ENCODE data around the gene KRT35.

Gene KRT35

DNA sequence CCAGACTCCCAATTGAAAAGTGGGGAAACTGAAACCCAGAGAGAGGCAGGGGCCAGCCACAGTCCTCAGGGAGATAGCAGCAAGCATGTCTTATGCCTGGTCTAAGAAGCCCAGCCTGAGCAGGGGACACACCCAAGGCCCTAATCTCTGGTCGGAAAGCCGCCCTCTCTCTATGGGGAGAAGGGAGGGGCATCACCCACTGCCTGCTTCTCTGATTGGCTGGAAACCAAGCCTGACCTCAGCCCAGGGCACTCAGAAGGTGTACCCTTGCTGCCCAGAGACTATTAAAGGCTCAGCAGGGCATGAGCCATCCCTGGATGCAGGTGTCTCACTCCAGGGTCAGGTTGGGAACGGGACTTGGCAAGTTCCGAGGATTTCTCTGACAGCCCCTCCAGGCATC is 30.2 kb upstream of the KRT35 start:
- no peak for DNase-seq

DNA sequence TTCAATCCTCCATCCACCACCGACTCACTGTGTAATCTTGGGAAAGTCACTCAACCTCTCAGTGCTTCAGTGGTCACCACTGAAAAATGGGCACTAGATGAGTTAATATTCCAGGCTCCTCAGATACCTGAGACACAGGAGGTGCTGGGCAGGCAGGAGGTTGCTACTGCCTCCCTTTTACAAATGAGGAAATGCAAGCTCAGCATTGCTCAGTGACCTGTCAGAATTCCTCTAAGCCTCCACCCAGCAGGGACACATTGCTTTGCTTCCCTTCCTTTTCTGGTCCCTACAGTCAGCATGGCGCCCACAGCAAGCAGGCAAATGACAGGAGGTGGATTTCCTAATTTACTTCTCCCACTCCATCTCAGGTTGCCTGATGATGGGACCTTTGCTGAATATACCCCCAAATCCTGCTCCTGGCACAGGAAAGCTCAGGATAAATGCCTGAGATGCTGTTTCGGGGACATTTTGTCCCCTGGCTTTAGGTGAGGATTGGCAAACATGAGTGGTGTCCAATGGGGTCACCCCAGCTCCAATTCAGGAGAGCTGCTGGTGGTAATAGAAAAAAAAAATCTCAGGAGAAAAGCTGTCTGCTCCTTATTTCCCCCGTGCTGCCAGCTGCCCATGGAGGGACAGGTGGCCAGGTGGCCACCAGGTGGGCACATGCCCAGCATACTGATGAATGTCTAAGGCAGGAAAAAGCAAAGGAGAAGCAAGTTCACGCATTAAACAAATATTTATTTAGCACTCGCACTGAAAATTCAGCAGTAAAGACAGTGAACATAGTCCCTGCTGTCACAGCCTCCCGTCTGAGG is 29.5 kb upstream of the KRT35 start:
- no peak for DNase-seq

DNA sequence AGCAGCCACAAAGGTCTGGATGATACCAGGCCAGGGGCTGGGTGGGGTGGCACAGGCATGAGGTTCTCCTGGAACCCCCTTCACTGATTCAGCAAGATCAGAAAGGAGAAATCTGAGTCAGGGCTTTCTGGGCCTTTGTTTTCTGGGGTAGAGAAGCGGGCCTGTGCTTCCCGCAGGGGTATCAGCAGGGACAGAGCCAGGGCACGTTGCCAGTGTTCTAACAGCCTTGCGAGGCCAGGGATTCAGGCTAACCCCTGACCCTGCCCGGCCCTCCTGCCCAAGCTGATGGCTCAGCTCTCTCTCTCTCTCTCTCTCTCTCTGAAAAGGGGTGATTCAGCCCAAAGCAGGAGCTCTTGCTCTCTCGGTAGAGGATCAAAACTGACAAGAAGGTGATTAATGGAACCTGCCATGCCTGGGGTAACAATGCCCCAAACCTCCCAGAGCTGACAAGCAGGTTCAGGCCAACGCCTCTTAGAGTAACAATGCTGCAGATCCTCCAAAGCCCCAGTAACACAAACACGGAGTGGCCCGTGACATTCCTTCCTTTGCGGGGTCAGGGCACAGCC is 26.4 kb upstream of the KRT35 start:
- no peak for DNase-seq

GRCh38 chr17:41505809-41506767 is 25.1 kb upstream of the KRT35 start:
- DNase-seq, result no peak

GRCh38 chr17:41505007-41505808 is 24.3 kb upstream of the KRT35 start, which contains the start of gene KRT13:
TSS of gene KRT13 (minus strand) at chr17:41505612. CDS start at chr17:41505550, 62 bp downstream.
- DNase-seq, result no peak

DNA sequence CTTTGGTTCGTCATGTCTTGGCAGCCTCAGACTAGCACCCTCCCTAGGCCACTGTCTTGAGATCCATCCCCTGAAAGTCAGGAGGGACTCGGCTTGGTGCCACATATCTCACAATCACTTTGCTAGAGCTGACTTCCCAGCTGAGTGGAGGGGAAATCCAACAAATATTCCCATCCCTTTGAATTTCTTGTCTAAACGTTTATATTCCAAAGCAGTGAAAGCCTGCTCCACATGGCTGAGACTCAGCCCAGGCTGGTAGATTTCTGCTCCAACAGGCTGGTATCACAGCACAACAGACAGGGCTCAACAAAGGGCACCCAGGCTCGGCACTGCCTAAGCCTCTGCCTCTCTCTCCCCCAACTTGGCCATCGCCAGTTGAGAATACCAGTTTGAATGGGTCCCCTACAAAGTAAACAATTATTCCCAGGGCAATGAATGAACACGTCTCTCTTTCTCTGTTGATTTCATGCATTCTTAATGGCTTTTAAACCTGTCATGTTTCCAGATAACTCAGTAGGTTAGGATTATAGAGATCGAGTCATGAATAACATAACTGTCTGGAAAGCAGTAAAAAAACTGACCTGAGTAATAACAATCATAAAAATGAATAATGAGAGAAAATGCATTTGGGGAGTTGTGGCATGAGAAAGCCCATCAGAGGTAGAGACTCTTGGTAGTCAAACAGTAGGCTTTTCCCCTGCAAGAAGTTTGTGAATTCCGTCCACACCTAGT is 23.5 kb upstream of the KRT35 start:
- no peak for DNase-seq

GRCh38 chr17:41503202-41503601 is 22.3 kb upstream of the KRT35 start:
- DNase-seq, result no peak

DNA sequence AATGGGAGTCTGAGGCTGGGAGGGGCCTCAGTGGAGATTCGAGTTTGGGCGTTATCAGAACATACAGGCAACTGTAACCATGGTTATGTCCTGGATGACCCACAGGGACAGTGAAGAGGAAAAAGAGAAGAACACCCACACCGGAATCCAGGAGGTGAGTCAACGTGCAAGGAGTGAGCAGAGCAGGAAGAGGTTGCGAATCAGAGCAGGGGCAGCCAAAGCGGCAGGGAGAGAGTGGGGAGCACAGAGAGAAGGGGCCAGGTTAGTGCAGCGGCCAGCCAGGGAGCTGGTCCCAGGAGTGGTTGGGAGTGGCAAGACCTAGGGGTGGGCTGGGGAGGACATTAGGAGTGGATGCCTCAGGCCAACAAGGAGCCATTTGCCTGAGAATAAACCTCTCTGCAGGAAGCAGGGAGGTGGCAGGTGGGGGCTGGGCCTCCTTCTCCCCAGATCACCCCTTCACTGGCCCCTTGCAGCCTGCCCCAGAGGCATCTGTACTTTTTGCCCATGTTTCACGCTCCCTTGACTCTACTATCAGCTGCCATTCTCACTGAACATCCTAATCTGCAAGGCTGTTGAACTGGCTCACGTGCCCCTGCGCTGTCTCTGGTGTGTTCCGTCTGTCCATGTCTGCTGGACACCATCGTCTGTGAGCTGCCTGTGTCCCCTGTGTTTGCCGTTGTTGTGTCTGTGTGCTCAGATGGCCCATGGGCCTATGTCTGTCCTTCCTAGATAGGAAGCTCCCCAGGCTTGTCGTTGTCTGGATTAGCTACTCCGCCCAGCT is 19.4 kb upstream of the KRT35 start:
- no peak for DNase-seq

- no peak for DNase-seq
Measured at GRCh38 chr17:41499714-41500113, 18.8 kb upstream of the KRT35 start.

DNA sequence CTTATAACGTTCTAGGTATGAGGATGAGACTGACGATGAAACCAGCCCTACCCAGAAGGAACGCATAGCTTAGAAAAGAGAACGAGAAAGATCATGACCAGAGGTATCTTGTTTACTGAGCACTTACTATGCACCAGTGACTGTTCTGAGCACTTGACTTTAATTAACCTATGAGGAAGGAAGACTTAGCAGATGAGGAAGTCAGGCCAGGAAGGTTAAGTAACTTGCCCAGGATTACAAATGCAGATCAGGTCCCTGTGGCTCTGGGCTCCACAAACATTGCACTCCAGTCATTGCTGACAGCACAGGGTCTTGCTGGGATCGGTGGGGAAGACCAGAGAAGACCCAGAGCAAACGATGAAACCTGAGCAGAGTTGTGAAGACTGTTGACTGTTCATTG is 17.3 kb upstream of the KRT35 start:
- no peak for DNase-seq

DNA sequence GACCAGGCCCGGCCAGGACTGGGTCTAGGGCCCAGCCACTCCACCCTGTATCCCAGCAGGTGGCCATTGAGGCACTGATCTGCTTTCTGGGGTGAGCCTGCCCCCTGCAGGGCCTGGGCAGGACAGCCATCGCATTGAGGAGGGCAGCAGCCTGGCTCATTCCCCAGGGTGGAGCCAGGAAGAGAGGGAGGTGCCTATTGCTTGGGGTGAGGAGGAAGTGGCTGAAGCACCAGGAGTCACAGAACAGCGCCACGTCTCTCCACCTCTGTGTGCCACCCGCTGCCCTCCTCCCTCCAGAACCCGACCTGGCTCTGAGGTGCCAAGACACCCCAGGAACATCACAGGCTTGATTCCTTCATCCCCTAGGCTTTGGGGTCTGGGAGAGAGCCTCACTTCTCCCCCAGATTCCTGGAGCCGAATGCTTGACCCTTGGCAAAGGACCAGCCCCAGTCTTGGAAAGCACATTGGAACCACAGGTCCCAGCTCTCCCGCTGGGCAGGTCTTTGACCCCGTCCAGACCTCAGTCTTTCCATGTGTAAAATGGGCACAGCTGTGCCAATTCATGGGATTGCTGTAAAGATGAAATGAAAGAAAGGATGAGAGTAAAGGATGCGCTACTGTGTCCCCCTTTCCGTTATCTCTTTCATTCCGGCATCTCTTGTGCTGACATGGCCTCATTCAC is 16.0 kb upstream of the KRT35 start:
- DNase-seq, result peak; percentile 48

GRCh38 chr17:41494524-41494923 is 13.6 kb upstream of the KRT35 start:
- DNase-seq, result no peak

DNA sequence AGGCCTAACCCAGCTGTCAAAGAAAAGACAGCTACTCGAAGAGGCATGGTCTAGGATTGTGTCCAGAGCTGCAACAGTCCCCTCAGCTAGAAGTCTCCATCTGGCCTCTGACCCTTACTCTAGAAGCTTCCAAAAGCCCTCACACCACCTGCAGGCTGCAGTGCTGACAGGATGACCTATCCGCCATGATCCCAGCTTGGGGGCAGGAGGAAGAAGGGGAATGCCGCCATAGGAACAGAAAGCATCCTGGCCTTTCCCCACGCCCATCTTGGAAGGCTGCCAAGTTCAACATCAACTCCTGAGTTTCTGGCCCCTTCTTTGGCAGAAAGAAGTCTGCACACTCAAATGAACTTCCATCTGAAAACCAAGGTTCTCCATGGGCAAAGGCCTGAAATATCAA is 11.8 kb upstream of the KRT35 start:
- DNase-seq, result no peak

GRCh38 chr17:41492351-41492750 is 11.4 kb upstream of the KRT35 start:
- no peak for DNase-seq

GRCh38 chr17:41491476-41491875 is 10.5 kb upstream of the KRT35 start:
- DNase-seq, result no peak

DNA sequence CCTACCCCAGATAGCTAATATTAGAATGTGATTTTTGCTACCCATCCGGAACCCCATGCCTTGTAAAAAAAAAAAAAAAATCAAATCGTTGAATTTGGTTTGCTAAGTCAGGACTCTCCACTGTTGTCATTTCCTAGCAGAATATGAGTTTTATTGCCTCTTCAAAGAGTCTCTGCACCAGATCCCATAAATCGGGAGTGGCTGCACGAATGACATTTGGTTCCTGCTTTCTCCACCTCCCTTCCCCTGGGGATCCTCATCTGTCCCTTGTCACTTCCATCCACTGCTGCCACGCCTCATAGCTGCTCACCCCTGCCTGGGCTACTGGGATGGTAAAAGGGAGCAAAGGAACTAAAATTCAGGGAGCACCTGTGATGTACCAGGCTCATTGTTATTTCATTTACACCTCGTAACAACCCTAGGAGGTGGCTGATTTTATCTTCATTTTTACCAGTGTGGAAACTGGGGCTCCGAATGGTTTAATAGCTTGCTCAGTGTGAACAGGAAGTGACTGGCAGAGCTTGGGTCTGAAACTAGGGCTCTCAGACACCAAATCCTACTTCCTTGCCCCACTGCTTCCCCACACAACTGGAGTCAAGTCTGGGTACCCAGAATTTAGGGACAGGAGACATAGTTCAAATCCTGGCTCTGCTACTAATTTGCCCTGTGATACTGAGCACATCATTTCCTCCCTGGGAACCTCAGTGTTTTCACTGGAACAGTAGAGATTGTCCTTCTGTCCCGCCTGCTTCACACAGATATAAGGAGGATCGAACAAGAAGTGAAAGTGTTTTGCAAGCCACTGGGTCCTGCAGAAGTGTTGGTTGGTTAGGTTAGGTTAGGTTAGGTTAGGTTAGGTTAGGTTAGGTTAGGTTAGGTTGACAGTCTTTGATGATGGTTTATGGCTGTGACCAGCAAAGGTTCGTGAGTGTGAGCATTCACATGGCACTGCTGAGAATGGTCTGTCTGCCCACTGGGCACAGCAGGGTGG is 9.3 kb upstream of the KRT35 start:
- no peak for DNase-seq

- no peak for DNase-seq
Measured at GRCh38 chr17:41489531-41489930, 8.6 kb upstream of the KRT35 start, which contains the start of gene KRT36. TSS of gene KRT36 (minus strand) at chr17:41489910. CDS start at chr17:41489864, 46 bp downstream.

DNA sequence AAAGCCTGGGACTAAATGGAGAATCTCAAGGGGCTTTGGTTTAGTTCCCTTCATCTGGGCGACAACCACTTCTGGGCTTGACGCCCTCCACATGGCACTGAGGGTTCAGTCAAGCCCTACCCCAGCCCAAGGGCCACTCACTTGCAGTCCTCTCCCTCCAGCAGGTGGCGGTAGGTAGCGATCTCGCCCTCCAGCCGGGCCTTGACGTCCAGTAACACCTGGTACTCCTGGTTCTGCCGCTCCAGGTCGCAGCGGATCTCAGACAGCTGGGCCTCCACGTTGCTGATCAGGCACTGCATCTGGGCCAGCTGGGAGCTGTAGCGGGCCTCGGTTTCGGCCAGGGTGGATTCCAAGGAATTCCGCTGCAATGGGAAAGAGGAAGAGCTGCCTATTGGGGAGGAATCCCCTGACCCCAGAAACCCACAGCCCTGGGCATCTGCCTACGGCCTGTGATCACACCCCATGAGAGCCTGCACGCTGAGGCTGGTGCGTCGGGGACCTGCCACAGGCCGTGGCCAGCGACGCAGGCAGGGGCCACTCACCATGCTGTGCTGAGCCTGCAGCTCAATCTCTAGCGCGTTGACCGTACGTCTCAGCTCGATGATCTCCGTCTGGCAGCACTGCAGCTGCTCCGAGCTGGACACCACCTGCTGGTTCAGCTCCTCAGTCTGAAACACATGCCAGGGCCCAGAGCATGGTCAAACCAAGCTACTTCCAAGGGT is 6.0 kb upstream of the KRT35 start:
- no peak for DNase-seq
